ENCODE measurements around the gene FRRS1L. TPM values are rescaled to one million over a fixed set of nuclear protein-coding genes. Genes with fewer than 3 reads are reported as not detected.

FRRS1L gene
- total RNA-seq, result 1.9 and 4.5 TPM in 2 replicates

GRCh38 chr9:109166771-109167601, at the start of gene FRRS1L:
TSS of gene FRRS1L (minus strand) at chr9:109167249. CDS start at chr9:109167138, 111 bp downstream.

GRCh38 chr9:109119439-109120203, 47.4 kb downstream of the FRRS1L start, which contains the start of gene TMEM245:
TSS of gene TMEM245 (minus strand) at chr9:109119947. CDS start at chr9:109119913, 34 bp downstream.

Small RNA genes lying within 50 kb of the gene (small RNA-seq; reads per million reads assigned to genes)
- gene RNU6-984P, result not detected

Other genes with a start within 250 kb of the FRRS1L start
- 19.6 and 28.2 TPM in 2 replicates for gene ELP1, start 233.1 kb downstream of the FRRS1L start, total RNA-seq
- gene ABITRAM, start 232.8 kb downstream of the FRRS1L start, total RNA-seq, result 5.6 and 7.1 TPM in 2 replicates
- gene CTNNAL1, start 153.8 kb downstream of the FRRS1L start, total RNA-seq, result 108 and 143 TPM in 2 replicates
- 48.7 and 51.9 TPM in 2 replicates for gene TMEM245, start 47.3 kb downstream of the FRRS1L start, total RNA-seq
- gene EPB41L4B, start 153.8 kb upstream of the FRRS1L start, total RNA-seq, result 0.32 and 0.36 TPM in 2 replicates